Kidney glomerular epithelial cell (primary cell): ENCODE measurements around the gene PRUNE2.
A peak's percentile ranks its signal among the peaks of the same experiment; 100 is the strongest.
"Not testable (repeated sequence)": the region's sequence is repeated elsewhere in the genome, so short reads cannot be mapped to it uniquely, and the experiment has no call there.

Experiments
- DNase-seq: peaks from one replicate; lab custom pipeline; 2025; lab: John Stamatoyannopoulos, UW

PRUNE2 gene, protein sequence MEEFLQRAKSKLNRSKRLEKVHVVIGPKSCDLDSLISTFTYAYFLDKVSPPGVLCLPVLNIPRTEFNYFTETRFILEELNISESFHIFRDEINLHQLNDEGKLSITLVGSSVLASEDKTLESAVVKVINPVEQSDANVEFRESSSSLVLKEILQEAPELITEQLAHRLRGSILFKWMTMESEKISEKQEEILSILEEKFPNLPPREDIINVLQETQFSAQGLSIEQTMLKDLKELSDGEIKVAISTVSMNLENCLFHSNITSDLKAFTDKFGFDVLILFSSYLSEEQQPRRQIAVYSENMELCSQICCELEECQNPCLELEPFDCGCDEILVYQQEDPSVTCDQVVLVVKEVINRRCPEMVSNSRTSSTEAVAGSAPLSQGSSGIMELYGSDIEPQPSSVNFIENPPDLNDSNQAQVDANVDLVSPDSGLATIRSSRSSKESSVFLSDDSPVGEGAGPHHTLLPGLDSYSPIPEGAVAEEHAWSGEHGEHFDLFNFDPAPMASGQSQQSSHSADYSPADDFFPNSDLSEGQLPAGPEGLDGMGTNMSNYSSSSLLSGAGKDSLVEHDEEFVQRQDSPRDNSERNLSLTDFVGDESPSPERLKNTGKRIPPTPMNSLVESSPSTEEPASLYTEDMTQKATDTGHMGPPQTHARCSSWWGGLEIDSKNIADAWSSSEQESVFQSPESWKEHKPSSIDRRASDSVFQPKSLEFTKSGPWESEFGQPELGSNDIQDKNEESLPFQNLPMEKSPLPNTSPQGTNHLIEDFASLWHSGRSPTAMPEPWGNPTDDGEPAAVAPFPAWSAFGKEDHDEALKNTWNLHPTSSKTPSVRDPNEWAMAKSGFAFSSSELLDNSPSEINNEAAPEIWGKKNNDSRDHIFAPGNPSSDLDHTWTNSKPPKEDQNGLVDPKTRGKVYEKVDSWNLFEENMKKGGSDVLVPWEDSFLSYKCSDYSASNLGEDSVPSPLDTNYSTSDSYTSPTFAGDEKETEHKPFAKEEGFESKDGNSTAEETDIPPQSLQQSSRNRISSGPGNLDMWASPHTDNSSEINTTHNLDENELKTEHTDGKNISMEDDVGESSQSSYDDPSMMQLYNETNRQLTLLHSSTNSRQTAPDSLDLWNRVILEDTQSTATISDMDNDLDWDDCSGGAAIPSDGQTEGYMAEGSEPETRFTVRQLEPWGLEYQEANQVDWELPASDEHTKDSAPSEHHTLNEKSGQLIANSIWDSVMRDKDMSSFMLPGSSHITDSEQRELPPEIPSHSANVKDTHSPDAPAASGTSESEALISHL (N-terminal part only)

DNA sequence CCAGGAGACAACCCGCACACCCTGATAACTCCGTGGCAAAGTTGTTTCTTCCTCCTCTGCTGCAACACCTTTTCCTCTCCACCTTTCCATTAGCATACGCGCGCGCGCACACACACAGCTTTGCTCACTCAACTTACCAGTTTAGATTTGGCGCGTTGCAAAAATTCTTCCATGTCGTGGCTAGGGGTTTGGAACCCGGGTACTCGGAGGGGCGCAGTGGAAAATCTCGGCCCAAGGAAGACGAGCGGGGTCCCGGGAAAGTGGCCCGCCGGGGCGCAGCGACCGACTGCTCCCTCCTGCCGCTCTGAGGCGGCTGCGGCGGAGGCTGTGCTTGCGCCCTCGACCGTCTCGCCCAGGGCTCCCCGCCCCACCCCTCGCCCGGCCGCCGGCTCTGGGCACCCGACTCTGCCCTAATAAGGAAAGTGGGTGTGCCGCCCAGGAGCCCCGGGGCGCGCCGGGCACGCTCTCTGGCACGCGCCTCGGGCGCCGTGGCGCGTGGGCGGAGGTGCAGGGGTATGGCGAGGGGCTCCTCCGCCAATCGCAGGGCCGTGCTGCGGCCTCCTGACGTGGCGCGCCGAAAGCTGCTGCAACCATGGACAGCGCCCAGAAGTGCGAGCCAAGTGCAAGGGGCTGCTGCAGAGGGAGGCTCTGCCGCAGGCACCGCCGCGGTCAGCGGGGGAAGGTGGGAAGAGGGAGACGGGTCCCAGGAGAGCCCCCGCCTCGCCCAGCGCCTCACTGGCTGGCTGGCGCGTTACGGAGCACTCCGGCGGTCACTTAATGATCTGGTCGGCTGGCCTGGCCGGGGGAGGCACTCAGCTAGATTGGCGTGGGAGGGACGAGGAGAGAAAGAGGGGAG is at the start of gene PRUNE2:
Gene PRUNE2 (minus strand): TSS at position 324 of the 856 bp plus-strand sequence. CDS start 151 bp downstream, at position 173.
- DNase-seq = peak; percentile 65

DNA sequence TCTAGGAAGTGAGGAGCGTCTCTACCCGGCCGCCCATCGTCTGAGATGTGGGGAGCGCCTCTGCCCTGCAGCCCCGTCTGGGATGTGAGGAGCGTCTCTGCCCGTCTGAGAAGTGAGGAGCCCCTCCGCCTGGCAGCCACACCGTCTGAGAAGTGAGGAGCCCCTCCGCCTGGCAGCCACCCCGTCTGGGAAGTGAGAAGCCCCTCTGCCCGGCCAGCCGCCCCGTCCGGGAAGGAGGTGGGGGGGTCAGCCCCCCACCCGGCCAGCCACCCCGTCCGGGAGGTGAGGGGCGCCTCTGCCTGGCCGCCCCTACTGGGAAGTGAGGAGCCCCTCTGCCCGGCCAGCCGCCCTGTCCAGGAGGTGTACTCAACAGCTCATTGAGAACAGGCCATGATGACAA is 49.5 kb upstream of the PRUNE2 start:
- not testable (repeated sequence) for DNase-seq

GRCh38 chr9:76949865-76950264 is 44.0 kb upstream of the PRUNE2 start:
- DNase-seq = no peak

DNA sequence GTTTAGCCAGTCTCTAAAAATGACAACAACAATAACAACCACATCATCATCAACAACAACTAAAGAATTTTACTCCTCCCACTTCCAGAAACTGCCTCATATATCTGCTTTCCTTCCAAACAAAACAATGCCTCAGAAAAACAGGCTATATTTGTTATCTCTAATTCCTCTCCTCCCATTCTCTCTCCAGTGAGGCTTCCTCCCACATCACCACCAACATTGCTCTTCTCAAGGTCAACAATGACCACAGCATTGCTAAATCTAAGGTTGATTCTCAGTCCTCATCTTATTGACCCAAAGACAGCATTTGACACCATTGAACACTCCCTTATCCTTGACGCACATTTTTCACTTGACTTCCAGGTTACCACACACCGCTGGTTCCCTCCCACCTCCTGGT is 38.1 kb upstream of the PRUNE2 start:
- peak; percentile 67 for DNase-seq

DNA sequence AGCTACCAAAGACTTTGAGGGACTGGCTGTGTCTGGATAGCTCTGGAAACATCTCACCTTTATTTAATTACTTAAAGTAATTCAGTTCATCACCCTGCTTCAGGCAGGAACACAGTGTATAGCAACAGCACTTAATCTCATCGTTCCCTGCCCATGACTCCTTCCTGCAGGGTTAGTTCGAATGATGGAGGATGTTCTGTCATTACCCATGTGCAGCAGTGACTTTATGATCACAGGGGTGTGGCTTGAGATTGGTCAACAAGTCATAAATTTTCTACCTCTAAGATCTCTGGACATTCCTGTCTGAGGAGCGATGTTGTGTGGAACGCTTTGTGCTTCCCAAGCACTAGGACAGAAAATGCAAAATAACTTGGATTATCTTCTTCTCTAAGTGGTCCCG is 37.1 kb upstream of the PRUNE2 start:
- no peak for DNase-seq

GRCh38 chr9:76932757-76933156 is 26.8 kb upstream of the PRUNE2 start:
- peak; percentile 51 for DNase-seq

DNA sequence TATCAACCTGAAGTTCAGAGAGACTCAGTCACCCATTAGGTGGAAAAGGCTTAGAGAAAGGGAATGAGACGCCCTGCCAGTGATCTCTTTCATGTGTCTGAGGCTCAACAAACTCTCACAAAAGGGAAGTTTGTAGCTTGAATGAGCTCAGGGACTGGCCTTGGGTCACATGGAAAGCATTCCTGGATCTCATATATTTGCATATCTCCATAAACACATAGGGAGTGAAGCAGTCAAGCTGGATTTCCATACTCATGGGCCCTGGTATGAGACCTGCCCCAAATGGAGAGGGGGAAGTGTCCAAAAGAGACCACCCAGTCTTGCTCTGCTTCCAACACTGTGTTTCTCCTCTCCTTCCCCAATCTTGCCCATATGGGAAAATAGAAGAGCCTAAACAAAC is 26.4 kb upstream of the PRUNE2 start:
- DNase-seq = no peak

GRCh38 chr9:76927540-76928240 is 21.8 kb upstream of the PRUNE2 start:
- no peak for DNase-seq

DNA sequence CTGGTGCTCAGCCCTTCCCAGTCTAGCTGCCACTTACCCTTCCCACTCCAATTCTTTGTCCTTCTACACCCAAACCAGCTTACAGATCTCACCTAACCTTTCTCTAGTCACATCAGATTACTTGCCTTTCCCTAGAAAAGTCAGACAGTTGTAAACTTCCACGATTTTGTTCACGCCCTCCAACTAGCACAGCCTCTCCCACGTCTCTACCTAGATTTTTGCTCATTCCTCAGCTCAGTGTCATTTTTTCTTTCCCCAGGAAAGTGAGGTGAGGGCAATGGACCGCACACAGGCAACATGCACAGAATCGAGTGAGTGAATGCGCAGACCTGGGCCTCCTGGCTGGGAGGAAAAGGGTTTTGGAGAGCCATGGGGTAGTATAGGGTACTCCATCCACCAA is 20.9 kb upstream of the PRUNE2 start:
- DNase-seq = peak; percentile 72

DNA sequence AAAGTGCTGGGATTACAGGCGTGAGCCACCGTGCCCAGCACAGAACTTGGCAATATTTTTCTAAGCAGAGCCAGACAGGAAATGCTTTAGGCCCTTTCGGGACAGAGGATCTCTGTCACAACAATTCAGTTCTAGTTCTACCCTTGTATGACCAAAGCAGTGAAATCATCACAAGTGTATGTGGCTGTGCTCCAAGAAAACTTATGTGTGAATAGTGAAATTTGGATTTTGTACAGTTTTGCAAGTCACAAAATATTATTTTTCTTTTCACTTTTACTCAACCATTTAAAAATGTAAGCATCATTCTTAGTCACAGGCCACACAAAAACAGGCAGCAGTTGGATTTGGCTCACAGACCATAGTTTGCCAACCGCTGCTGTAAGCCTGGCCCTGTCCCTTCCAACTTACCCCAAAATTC is 20.4 kb upstream of the PRUNE2 start:
- peak; percentile 68 for DNase-seq

DNA sequence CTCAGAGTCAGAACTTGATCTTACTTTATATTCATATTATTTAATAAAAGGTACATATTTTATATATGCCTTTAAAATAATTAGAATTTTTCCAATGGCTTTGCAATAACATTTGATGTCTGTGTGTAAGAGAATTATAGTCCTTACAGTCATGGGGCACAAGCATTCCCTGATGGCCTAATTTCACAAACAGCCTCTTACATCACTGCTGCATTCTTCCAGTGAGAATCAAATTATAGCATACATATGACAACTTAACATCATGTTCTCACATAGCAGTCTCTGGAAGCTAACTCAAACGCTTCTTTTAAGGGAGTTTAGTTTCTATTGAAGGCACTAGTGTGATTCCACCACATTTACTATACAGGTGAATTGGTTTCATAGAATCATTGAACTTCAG is 15.3 kb upstream of the PRUNE2 start:
- DNase-seq = no peak

GRCh38 chr9:76917299-76917698 is 11.4 kb upstream of the PRUNE2 start:
- DNase-seq = no peak

DNA sequence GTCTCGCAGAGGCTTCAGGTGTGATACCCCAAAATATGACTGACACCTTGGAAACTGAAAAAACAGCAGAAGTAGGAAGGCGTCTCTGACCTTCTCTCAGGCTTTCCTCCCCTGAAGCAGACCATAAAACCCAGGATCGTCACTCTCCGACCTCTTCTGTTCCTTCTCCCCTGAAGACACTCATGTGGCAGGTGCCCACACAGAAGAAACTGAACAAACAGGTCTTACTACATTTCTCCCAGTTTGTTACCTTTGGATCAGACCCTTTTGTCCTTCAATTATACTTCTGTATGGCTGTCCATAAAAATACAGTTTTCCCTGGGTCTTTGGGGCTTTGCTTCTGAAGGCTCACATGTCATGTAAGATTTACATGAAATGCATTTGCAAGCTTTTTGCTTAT is 10.3 kb upstream of the PRUNE2 start:
- DNase-seq = no peak

- no peak for DNase-seq
Measured at GRCh38 chr9:76913467-76913866, 7.6 kb upstream of the PRUNE2 start.

- peak; percentile 60 for DNase-seq
Measured at GRCh38 chr9:76912636-76913275, 6.8 kb upstream of the PRUNE2 start.

- DNase-seq = peak; percentile 41
Measured at GRCh38 chr9:76911971-76912370, 6.1 kb upstream of the PRUNE2 start.

- no peak for DNase-seq
Measured at GRCh38 chr9:76910861-76911260, 4.9 kb upstream of the PRUNE2 start.

- DNase-seq = no peak
Measured at GRCh38 chr9:76906647-76906975, 697 bp upstream of the PRUNE2 start.

- DNase-seq = no peak
Measured at GRCh38 chr9:76904661-76905457, 1.1 kb downstream of the PRUNE2 start.
